IMR-90 (cell line): ENCODE data around the gene SERTAD4. TPM values are rescaled to one million over a fixed set of nuclear protein-coding genes. Genes with fewer than 3 reads are reported as not detected.

Experiments
- ATAC-seq: fragments of 200-7000 bp; cut with Tn5 transposase; 2 replicates; pipeline ENCODE4 v1.9.1; 2020; ENCODE audit warnings: low read depth, mild to moderate bottlenecking, moderate library complexity
- BruUV-seq: library from RNA; stranded (reverse); fragments of 400-500 nt; replicated peaks from 2 replicates; lab custom pipeline; 2021; lab: Mats Ljungman, UMichigan
- CTCF ChIA-PET: fragments of 300-600 bp; formaldehyde crosslinking; extraction: SDS; loops from one replicate; lab custom pipeline; 2021; ENCODE audit warnings: antibody characterized with exemption; lab: Yijun Ruan, JAX
- POLR2A ChIA-PET: fragments of 300-600 bp; sonication (Branson Sonifier 250); formaldehyde crosslinking; loops from one replicate; lab custom pipeline; 2022; ENCODE audit warnings: antibody characterized with exemption; ENCODE audit not compliant: unreplicated experiment; lab: Charles Lee
- DNase-seq: peaks from one replicate; pipeline ENCODE4 v3.0.0; 2013
- H2AFZ ChIP-seq: replicated peaks from 2 replicates; pipeline ENCODE3; 2013; ENCODE audit warnings: low read length, mild to moderate bottlenecking; ENCODE audit not compliant: poor library complexity
- H2AK5ac ChIP-seq: 2 replicates; pipeline ENCODE4 v1.6.1; 2013; ENCODE audit warnings: low read depth, low read length, inconsistent platforms
- H2AK9ac ChIP-seq: replicated peaks from 2 replicates; pipeline ENCODE3; 2013; ENCODE audit warnings: mild to moderate bottlenecking, low read depth, low read length, moderate library complexity; ENCODE audit not compliant: poor library complexity
- H2BK120ac ChIP-seq: 2 replicates; pipeline ENCODE4 v1.6.1; 2013; ENCODE audit warnings: low read depth, low read length, inconsistent platforms
- H2BK15ac ChIP-seq: 3 replicates; pipeline ENCODE4 v1.6.1; 2013; ENCODE audit warnings: low read depth, low read length, inconsistent platforms
- H2BK20ac ChIP-seq: 2 replicates; pipeline ENCODE4 v1.6.1; 2013; ENCODE audit warnings: low read depth, mild to moderate bottlenecking, inconsistent platforms, low read length, moderate library complexity
- H2BK5ac ChIP-seq: 2 replicates; pipeline ENCODE4 v1.6.1; 2013; ENCODE audit warnings: mild to moderate bottlenecking, low read depth, low read length, inconsistent platforms; ENCODE audit not compliant: poor library complexity, severe bottlenecking
- H3K14ac ChIP-seq: replicated peaks from 2 replicates; pipeline ENCODE4 v1.6.1; 2013; ENCODE audit warnings: low read depth, low read length, inconsistent platforms
- H3K18ac ChIP-seq: 2 replicates; pipeline ENCODE4 v1.6.1; 2013; ENCODE audit warnings: low read depth, low read length, control low read depth
- H3K23ac ChIP-seq: 2 replicates; pipeline ENCODE4 v1.6.1; 2013; ENCODE audit warnings: low read depth, low read length, inconsistent platforms
- H3K27ac ChIP-seq: 2 replicates; pipeline ENCODE4 v1.5.1; 2013; ENCODE audit warnings: mild to moderate bottlenecking, control low read depth, low read length; ENCODE audit not compliant: insufficient read depth
- H3K27me3 ChIP-seq: 2 replicates; pipeline ENCODE4 v1.6.1; 2013; ENCODE audit warnings: low read length; ENCODE audit not compliant: control insufficient read depth, insufficient read depth
- H3K36me3 ChIP-seq: 2 replicates; pipeline ENCODE4 v1.6.1; 2013; ENCODE audit warnings: low read length, mixed read lengths; ENCODE audit not compliant: control insufficient read depth, insufficient read depth
- H3K4ac ChIP-seq: 2 replicates; pipeline ENCODE4 v1.6.1; 2013; ENCODE audit warnings: low read depth, low read length, inconsistent platforms
- H3K4me1 ChIP-seq: 2 replicates; pipeline ENCODE4 v1.6.1; 2013; ENCODE audit warnings: low read length, mixed read lengths; ENCODE audit not compliant: control insufficient read depth, insufficient read depth
- H3K4me2 ChIP-seq: 2 replicates; pipeline ENCODE4 v1.6.1; 2013; ENCODE audit warnings: low read depth, mild to moderate bottlenecking, control low read depth, low read length, moderate library complexity
- H3K4me3 ChIP-seq: 2 replicates; pipeline ENCODE4 v1.5.1; 2013; ENCODE audit warnings: low read depth, mild to moderate bottlenecking, control low read depth, low read length, moderate library complexity; ENCODE audit not compliant: insufficient read depth
- H3K56ac ChIP-seq: 2 replicates; pipeline ENCODE4 v1.6.1; 2013; ENCODE audit warnings: low read length, inconsistent platforms; ENCODE audit not compliant: insufficient read depth; ENCODE audit errors: extremely low read depth
- H3K79me1 ChIP-seq, 2 experiments: 2 replicates each; pipeline ENCODE4 v1.6.1; 2013; ENCODE audit warnings: low read length in 2 of 2, inconsistent platforms in 1 of 2, low read depth in 1 of 2
- H3K9ac ChIP-seq: 2 replicates; pipeline ENCODE4 v1.6.1; 2013; ENCODE audit warnings: low read depth, low read length, control low read depth
- H3K9me1 ChIP-seq: 2 replicates; pipeline ENCODE4 v1.6.1; 2013; ENCODE audit warnings: low read length, inconsistent platforms; ENCODE audit not compliant: insufficient read depth
- H3K9me3 ChIP-seq: 2 replicates; pipeline ENCODE4 v1.6.1; 2013; ENCODE audit warnings: low read length; ENCODE audit not compliant: control insufficient read depth, insufficient read depth
- H4K20me1 ChIP-seq: 2 replicates; pipeline ENCODE4 v1.6.1; 2013; ENCODE audit warnings: low read length, inconsistent platforms; ENCODE audit not compliant: insufficient read depth
- H4K5ac ChIP-seq: 2 replicates; pipeline ENCODE4 v1.6.1; 2013; ENCODE audit warnings: mild to moderate bottlenecking, low read depth, low read length, control low read depth
- H4K8ac ChIP-seq, 2 experiments: 2 replicates each; pipeline ENCODE4 v1.6.1; 2013; ENCODE audit warnings: low read depth in 2 of 2, low read length in 2 of 2, control low read depth in 1 of 2, inconsistent platforms in 1 of 2
- H4K91ac ChIP-seq: 2 replicates; pipeline ENCODE4 v1.6.1; 2013; ENCODE audit warnings: low read depth, low read length, inconsistent platforms; ENCODE audit not compliant: insufficient read depth
- BHLHE40 ChIP-seq: fragments of 150-350 bp; IDR thresholded peaks from 2 replicates; pipeline ENCODE4 v1.6.1; 2016; ENCODE audit warnings: mild to moderate bottlenecking, low read depth, low read length
- CEBPB ChIP-seq: IDR thresholded peaks from 2 replicates; pipeline ENCODE4 v1.6.1; 2012; ENCODE audit warnings: low read depth, low read length, improper control_type of control experiment
- FOS ChIP-seq: fragments of 150-350 bp; IDR thresholded peaks from 2 replicates; pipeline ENCODE4 v1.6.1; 2016; ENCODE audit warnings: low read depth, low read length
- MAFK ChIP-seq: IDR thresholded peaks from 2 replicates; pipeline ENCODE4 v1.6.1; 2012; ENCODE audit warnings: low read depth, low read length, improper control_type of control experiment
- MXI1 ChIP-seq: IDR thresholded peaks from 2 replicates; pipeline ENCODE4 v1.6.1; 2012; ENCODE audit warnings: low read depth, mild to moderate bottlenecking, low read length, moderate library complexity, borderline replicate concordance
- NFE2L2 ChIP-seq: fragments of 150-350 bp; IDR thresholded peaks from 2 replicates; pipeline ENCODE4 v1.6.1; 2016; ENCODE audit warnings: low read depth, mild to moderate bottlenecking, low read length
- POLR2A ChIP-seq: IDR thresholded peaks from 2 replicates; pipeline ENCODE4 v1.6.1; 2012; ENCODE audit warnings: mild to moderate bottlenecking, low read depth, low read length
- RAD21 ChIP-seq: IDR thresholded peaks from 2 replicates; pipeline ENCODE4 v1.6.1; 2012; ENCODE audit warnings: low read length, improper control_type of control experiment
- RCOR1 ChIP-seq: IDR thresholded peaks from 2 replicates; pipeline ENCODE4 v1.6.1; 2012; ENCODE audit warnings: mild to moderate bottlenecking, low read length, improper control_type of control experiment; ENCODE audit not compliant: insufficient replicate concordance
- RFX5 ChIP-seq: IDR thresholded peaks from 2 replicates; pipeline ENCODE4 v1.8.0; 2012; ENCODE audit warnings: low read depth, mild to moderate bottlenecking, low read length, moderate library complexity
- SMC3 ChIP-seq: fragments of 150-350 bp; IDR thresholded peaks from 2 replicates; pipeline ENCODE4 v1.6.1; 2016; ENCODE audit warnings: low read depth, mild to moderate bottlenecking, antibody characterized with exemption, low read length, moderate library complexity
- dilution Hi-C: fragments of 300-500 bp; cut with HindIII; formaldehyde crosslinking; loops from one replicate; pipeline ENCODE4 v1.14.3; 2018; ENCODE audit warnings: low sequenced_read_pairs; ENCODE audit not compliant: unreplicated experiment
- in situ Hi-C: fragments of 300-500 bp; cut with MboI; formaldehyde crosslinking; loops from 3 replicates; pipeline ENCODE4 v1.14.3; 2019; ENCODE audit warnings: low sequenced_read_pairs, inconsistent platforms, mixed read lengths
- intact Hi-C: fragments of 100-400 bp; cut with micrococcal nuclease; formaldehyde crosslinking; loops from 2 replicates; pipeline ENCODE4 v1.10.0; 2022
- polyA plus RNA-seq, 3 experiments: library from polyadenylated mRNA; depleted of rRNA; stranded (reverse); fragments of >200 nt; gene quantifications; 2 replicates each; pipeline ENCODE4 v1.2.3, GENCODE V29; 2012; ENCODE audit warnings: low replicate concordance in 1 of 3
- total RNA-seq: library from RNA; depleted of rRNA; stranded (reverse); fragments of >200 nt; gene quantifications from 2 replicates; pipeline ENCODE4 v1.2.3, GENCODE V29; 2012
- TF ChIP-seq, protein P1 (sequence below): conservative IDR thresholded peaks from 2 replicates; pipeline ENCODE4 v1.5.1; 2012; ENCODE audit warnings: mild to moderate bottlenecking, low read depth, low read length, improper control_type of control experiment
- TF ChIP-seq, protein P2 (sequence below): fragments of 150-350 bp; IDR thresholded peaks from 2 replicates; pipeline ENCODE4 v1.6.1; 2017; ENCODE audit warnings: mild to moderate bottlenecking, antibody characterized with exemption, low read length, low read depth
- TF ChIP-seq, protein P3 (sequence below): fragments of 150-350 bp; IDR thresholded peaks from 2 replicates; pipeline ENCODE4 v1.6.1; 2016; ENCODE audit warnings: low read depth, mild to moderate bottlenecking, low read length, moderate library complexity, borderline replicate concordance

Gene SERTAD4
- total and polyA plus RNA-seq, 2 of the 4 experiments (the other 2 are of a cell fraction) = under 0.01 to 0.22 TPM

DNA sequence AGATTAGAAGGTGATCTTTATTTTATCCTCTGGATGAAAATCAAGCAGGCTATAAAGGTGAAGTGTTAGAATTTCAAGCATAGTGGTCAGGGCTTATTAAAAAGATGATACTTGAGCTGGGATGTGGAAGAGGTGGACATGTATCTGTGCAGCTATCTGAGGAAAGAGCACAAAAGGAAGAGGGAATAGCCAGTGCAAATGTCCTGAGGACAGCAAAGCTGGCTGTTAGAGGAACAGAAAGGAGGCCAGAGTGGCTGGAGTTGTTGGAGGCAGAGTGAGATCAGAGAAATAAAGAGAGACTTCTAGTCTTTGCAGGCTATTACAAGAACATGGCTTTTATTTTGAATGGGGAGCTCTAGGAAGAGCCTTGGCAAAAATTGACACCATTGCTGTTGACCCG is 4.4 kb upstream of the SERTAD4 start (continued):
- no peak for TF ChIP-seq RCOR1
- no peak for TF ChIP-seq FOS

DNA sequence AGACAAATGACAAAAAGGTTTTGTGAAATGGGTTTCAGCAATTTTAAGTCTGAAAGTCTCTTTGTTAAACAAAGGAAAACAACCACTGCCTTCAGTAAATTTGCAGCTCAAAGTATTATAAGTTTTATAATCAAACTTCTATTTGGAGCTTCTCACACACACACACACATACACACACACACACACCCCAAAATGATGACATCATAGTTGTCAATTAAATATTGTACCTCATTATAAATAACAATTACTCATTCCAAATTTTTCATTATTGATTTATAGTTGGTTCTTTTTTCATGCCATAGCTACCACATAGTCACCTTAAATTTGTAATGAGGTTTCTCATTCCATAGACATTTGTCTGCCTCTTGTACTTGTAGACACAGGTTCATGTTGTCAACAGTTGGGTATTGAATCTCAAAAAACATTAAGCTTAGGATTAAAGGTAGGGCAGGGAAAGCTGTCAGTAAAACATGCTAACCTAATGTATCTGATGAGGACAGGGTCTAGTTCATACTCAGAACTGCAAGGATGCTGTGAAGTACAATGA is 2.4 kb upstream of the SERTAD4 start:
- Histone ChIP-seq H2AFZ (no peak overlapping the region), H2AK5ac (no peak overlapping the region), H3K4ac (no peak overlapping the region), H3K79me1 (no peaks in the 10 kb centered on the region), H2BK15ac (no peak overlapping the region), H2BK120ac (no peak overlapping the region), H2BK20ac (no peak overlapping the region), H4K5ac (no peak overlapping the region), H3K27ac (no peak overlapping the region), H3K56ac (no peak overlapping the region), H4K8ac (no peak overlapping the region), H3K9ac (no peak overlapping the region), H4K91ac (no peak overlapping the region), H3K18ac (no peak overlapping the region), H3K23ac (no peak overlapping the region), H3K36me3 (no peaks in the 10 kb centered on the region), H3K9me1 (no peaks in the 10 kb centered on the region), H4K20me1 (no peaks in the 10 kb centered on the region), H3K27me3 (peaks cover 57% of the 10 kb centered on the region), H3K14ac (no peak overlapping the region), H2AK9ac (no peak overlapping the region), H3K4me1 (peaks cover 4% of the 10 kb centered on the region; the same call in 1 of the 2 replicates), H3K4me3 (no peak overlapping the region), H3K4me2 (no peak overlapping the region), H2BK5ac (no peak overlapping the region), H3K9me3 (no peaks in the 10 kb centered on the region)
- no peak for ATAC-seq
- dilution Hi-C loops (no loop called here), intact Hi-C loops (no loop called here), in situ Hi-C loops (no loop called here)
- POLR2A ChIA-PET = no interaction called here
- DNase-seq = no peak
- BruUV-seq = no TSS peak
- CTCF ChIA-PET = interaction anchor here (1.5 kb wide), 1 partner anchor 78 kb away, joined by 4 read pairs; no protein-coding TSS in a partner anchor
- no peak for TF ChIP-seq POLR2A
- TF ChIP-seq MAFK = no peak
- no peak for TF ChIP-seq FOS
- TF ChIP-seq, protein P1, sequence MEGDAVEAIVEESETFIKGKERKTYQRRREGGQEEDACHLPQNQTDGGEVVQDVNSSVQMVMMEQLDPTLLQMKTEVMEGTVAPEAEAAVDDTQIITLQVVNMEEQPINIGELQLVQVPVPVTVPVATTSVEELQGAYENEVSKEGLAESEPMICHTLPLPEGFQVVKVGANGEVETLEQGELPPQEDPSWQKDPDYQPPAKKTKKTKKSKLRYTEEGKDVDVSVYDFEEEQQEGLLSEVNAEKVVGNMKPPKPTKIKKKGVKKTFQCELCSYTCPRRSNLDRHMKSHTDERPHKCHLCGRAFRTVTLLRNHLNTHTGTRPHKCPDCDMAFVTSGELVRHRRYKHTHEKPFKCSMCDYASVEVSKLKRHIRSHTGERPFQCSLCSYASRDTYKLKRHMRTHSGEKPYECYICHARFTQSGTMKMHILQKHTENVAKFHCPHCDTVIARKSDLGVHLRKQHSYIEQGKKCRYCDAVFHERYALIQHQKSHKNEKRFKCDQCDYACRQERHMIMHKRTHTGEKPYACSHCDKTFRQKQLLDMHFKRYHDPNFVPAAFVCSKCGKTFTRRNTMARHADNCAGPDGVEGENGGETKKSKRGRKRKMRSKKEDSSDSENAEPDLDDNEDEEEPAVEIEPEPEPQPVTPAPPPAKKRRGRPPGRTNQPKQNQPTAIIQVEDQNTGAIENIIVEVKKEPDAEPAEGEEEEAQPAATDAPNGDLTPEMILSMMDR = no peak
- no peak for TF ChIP-seq MXI1
- no peak for TF ChIP-seq SMC3
- TF ChIP-seq BHLHE40 = no peak
- no peak for TF ChIP-seq RAD21
- TF ChIP-seq RCOR1 = no peak
- TF ChIP-seq, protein P2, sequence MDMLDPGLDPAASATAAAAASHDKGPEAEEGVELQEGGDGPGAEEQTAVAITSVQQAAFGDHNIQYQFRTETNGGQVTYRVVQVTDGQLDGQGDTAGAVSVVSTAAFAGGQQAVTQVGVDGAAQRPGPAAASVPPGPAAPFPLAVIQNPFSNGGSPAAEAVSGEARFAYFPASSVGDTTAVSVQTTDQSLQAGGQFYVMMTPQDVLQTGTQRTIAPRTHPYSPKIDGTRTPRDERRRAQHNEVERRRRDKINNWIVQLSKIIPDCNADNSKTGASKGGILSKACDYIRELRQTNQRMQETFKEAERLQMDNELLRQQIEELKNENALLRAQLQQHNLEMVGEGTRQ = no peak
- TF ChIP-seq NFE2L2 = no peak
- no peak for TF ChIP-seq CEBPB
- TF ChIP-seq, protein P3, sequence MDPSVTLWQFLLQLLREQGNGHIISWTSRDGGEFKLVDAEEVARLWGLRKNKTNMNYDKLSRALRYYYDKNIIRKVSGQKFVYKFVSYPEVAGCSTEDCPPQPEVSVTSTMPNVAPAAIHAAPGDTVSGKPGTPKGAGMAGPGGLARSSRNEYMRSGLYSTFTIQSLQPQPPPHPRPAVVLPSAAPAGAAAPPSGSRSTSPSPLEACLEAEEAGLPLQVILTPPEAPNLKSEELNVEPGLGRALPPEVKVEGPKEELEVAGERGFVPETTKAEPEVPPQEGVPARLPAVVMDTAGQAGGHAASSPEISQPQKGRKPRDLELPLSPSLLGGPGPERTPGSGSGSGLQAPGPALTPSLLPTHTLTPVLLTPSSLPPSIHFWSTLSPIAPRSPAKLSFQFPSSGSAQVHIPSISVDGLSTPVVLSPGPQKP = no peak
- no peak for TF ChIP-seq RFX5
